GM21423 (cell line): ENCODE measurements around the gene CLCN1.
A peak's percentile ranks its signal among the peaks of the same experiment; 100 is the strongest.

Source experiments
- ATAC-seq: cut with Tn5 transposase; IDR thresholded peaks from one replicate; pipeline ENCODE4 v1.9.1; 2021; ENCODE audit warnings: mild to moderate bottlenecking, moderate library complexity; ENCODE audit not compliant: unreplicated experiment

CLCN1 gene

DNA sequence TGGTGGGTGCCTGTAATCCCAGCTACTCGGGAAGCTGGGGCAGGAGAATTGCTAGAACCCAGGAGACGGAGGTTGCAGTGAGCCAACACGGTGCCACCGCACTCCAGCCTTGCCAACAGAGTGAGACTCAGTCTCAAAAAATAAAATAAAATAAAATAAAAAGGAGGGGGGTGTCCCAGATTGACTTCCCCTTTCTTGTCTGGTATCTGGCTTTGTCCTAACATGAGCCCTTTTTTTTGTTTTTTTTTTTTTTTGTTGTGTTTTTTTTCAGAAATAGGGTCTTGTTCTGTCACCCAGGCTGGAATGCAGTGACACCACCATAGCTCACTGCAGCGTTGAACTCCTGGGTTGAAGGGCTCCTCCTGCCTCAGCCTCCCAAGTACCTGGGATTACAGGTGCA, 23.0 kb upstream of the CLCN1 start:
- no peak for ATAC-seq

GRCh38 chr7:143295870-143296269, 20.0 kb upstream of the CLCN1 start:
- no peak for ATAC-seq

GRCh38 chr7:143296686-143297085, 19.2 kb upstream of the CLCN1 start:
- no peak for ATAC-seq

DNA sequence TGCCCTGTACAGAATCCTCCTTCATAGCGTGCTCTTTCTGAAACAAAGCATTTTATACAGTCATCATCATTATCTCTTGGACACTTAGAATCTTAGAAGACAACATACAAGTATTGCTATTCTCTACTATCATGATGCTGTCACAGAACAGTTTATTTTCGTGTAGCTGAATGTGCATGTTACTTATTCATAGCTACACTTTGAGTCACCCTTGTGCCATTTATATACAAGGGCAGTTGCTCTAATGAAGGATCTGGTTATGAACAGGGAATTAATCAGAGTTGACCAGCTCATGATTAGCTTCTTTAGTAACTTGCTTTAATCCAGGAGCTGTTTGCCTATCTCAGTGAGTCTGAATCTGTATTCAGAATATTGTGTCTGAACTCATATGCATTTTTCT, 16.6 kb upstream of the CLCN1 start:
- no peak for ATAC-seq

DNA sequence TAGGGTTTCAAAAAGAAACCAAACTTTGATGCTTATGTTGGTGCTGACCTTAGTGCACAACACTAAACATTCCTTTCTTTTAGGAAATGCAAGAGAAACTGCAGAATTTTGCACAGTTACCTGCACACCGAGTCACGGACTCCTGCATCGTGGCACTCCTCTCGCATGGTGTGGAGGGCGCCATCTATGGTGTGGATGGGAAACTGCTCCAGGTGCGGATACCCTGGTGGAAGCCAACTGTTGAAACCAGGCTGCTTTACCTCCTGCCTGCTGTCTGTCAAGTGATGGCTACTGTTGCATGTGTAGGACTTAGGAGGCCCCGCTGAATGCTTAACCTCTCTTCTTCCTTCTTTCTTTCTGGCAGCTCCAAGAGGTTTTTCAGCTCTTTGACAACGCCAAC, 16.1 kb upstream of the CLCN1 start:
- no peak for ATAC-seq

DNA sequence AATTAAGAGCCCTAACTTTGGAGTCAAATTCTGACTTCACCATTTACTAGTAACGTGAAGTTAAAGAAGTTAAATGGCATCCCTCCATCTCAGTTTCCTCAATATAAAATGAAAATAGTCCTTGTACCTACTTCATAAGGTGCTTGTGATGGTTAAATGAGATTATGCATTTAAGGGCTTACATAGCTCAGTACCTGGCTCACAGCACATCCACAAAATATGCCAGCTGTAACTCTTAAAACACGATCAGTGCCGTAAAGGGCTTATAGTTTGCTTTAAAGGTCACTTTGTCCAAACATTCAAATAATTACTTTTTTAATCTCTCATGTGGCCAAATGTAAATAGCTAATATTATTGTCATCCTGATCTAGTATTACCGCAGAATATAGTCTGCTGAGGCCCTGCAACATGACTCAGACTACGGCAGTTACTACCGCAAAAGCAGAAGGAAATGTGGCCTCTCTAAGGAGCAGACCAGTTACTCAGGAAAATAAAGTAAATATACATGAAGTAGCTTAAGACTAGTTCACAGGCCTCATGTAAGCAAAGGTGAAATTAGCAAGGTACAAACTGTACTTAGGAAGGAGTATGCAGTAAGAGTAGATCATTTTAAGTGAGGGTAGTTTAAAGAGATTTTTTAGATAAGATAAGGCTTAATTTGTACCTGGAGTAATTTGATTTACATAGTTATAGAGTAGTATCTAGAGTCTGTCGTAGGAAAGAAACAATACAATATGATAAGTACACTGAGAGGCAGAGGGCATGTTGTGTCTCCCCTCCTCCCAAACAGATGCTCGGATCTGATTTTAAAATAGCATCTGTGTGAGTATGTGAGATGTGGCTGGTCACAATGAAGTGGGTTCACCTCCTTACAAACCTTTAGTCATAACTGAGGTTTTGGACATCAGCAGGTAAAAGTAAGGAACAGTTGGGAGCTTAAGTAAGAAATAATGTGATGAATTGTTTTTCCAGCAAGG, 14.7 kb upstream of the CLCN1 start:
- no peak for ATAC-seq

DNA sequence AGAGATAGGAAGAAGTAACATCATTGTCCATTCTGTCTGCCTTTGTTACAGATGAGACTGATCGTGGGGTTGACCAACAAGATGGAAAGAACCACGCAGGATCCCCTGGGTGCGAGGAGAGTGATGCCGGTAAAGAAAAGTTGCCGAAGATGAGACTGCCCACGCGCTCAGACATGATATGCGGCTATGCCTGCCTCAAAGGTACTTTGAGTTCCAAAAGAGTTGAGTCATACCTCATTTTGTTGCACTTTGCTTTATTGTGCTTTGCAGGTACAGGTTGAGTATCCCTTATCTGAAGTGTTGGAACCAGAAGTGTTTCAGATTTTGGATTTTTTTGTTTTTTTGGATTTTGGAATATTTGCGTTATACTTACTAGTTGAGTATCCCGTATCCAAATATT, 12.2 kb upstream of the CLCN1 start:
- no peak for ATAC-seq

GRCh38 chr7:143304938-143305337, 11.0 kb upstream of the CLCN1 start:
- ATAC-seq, result no peak

DNA sequence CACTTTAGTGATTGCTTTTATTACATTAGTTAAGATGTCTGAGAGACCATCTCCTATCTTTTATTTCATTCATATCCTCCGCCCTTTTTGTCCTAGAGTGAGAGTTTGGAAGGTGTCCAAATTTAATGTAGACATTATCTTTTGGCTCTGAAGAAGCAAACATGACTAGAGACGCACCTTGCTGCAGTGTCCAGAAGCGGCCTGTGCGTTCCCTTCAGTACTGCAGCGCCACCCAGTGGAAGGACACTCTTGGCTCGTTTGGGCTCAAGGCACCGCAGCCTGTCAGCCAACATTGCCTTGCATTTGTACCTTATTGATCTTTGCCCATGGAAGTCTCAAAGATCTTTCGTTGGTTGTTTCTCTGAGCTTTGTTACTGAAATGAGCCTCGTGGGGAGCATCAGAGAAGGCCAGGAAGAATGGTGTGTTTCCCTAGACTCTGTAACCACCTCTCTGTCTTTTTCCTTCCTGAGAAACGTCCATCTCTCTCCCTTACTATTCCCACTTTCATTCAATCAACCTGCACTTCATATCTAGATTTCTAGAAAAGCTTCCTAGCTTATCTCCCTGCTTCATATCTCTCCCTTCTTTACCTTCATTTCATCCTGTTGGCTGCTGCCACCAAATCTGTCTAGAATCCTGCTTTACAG, 10.4 kb upstream of the CLCN1 start:
- no peak for ATAC-seq

GRCh38 chr7:143308632-143309031, 7.3 kb upstream of the CLCN1 start:
- ATAC-seq, result no peak

DNA sequence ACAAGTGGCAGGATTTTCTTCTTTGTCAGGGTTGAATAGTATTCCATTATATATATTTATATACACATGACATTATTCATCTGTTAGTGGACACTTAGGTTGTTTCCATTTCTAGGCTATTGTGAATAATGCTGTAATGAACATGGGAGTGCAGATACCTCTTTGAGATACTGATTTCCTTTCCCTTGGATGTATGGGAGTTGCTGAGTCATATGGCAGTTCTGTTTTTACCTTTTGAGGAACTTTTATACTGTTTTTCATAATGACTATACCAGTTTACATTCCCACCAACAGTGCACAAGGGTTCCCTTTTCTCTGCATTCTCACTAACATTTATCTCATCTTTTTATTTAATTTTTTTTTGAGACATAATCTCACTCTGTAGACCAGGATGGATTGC, 1.8 kb upstream of the CLCN1 start:
- no peak for ATAC-seq

DNA sequence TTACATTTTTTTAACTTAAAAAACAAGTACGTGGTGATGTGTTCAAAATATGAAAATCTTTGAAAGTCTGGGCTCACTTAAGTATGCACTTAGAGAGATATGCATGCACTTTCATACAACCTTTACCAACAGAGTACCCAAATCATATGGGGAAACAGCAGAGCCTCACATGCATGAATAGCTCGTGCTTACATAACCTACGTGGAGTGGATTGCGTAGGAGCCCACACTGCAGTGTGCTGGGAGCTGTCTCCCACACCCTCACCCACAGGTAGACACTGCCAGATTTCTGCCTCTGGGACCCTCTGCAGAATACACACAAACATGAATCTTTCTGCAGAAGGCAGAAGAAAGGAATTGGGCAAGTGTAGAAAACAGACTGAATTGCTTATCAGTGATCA, 581 bp downstream of the CLCN1 start:
- no peak for ATAC-seq

GRCh38 chr7:143318661-143319060, 2.8 kb downstream of the CLCN1 start:
- ATAC-seq, result no peak

DNA sequence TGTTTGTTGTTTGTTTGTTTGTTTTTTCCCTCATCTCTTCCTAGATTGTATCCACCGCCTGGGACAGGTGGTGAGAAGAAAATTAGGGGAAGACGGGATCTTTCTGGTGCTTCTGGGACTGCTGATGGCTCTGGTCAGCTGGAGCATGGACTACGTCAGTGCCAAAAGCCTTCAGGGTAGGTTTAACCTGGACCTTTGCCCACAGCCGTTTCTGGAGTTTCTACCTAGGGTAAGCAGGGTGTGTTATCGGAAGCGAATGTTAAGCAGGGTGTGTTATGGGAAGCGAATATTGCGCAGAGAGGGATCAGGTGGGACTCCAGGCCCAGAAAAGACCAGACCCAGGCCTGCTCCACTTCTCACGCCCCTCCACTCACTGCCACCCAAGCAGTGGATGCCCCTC, 4.7 kb downstream of the CLCN1 start:
- no peak for ATAC-seq

GRCh38 chr7:143321242-143321641, 5.3 kb downstream of the CLCN1 start:
- ATAC-seq, result no peak

- ATAC-seq, result no peak
Observed at GRCh38 chr7:143321734-143322133, 5.8 kb downstream of the CLCN1 start.

DNA sequence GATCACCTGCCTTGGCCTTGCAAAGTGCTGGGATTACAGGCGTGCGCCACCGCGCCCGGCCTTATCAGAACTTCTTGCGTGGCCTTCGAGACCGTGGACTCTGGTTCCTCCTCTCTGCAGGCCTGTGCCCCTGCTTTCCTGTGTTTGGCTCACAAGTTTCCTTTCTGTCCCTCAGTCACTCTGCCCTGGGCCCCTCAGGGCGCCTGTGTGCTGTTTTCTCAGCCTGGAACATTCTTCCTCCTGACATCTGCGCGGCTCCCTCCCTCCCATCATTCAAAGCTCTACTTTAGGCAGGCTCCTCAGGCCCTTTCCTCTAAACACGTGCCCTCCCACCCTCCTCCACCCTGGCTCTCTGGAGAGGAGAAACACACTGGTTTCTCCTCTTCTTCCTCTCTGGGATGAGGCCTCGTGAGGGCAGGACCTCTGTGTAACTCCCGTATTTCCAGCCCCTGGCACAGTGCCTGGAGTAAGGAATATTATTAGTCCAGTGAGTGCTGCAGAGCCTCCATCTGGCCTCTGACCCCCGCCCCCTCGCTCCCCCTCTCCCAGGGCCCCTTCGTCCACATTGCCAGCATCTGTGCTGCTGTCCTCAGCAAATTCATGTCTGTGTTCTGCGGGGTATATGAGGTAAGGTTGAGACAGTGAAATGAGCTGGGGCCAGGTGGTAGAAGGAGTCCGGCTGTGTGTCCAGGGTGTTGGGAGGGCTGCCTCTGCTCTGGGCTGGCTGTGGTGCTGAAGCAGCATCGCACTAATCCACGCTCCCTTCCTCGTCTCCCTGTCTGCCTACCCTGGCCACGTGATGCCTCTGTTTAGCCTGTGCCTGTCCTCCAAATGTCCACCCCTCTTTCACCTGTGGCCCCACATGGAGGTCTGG, 7.1 kb downstream of the CLCN1 start:
- no peak for ATAC-seq

DNA sequence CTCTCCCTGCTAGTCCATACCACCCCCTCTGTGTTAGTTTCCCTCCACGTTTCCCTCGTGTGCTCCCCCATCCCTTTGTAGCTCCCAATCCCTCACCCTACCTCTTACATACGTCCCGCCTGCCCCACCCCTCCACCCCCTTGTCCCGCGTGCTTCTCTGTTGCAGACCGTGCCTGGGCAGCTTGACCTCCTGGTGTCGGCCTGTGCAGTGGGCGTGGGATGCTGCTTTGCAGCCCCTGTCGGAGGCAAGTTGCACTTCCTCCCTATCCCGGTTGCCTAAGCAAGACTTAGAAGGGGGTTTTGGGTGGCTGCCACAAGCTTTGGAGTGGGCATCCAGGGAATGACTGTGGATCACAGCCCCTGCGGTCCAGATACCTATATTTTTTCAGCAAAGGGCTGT, 7.7 kb downstream of the CLCN1 start:
- ATAC-seq, result no peak

DNA sequence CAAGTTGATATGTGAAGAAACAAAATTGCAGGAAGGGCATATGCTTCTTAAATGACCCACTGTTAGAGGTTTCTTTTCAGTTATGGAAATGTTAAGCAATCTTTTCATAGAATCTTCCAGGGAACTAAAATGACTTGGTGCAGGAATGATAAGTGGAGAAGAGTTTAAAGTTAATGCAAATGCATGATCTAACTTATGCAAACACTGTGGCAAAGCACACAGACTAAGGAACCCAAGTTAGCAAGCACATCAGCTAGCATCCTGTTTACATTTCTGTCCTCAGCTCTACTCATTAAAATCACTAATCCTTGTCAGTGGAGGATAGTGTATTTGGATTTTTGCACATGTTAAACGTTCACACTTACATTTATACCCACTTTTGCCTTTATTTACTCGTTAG, 9.3 kb downstream of the CLCN1 start:
- ATAC-seq, result peak; percentile 60

DNA sequence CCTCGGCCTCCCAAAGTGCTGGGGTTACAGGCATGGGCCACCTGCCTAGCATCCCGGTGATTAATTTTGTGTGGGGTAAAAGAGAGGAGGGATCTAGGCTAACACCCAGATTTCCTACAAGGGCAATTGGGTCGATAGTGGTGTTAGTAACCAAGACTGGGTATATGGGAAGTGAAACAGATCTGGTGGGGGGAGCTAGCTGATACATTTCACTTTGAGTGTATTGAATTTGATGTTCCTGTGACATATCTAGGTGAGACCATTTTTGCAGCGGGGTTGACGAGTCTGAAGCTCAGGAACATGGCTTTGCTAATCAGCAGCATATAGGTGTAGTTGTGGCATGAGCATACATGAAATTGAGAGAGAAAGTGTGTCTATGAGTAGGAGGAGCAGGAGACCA, 12.0 kb downstream of the CLCN1 start:
- no peak for ATAC-seq

DNA sequence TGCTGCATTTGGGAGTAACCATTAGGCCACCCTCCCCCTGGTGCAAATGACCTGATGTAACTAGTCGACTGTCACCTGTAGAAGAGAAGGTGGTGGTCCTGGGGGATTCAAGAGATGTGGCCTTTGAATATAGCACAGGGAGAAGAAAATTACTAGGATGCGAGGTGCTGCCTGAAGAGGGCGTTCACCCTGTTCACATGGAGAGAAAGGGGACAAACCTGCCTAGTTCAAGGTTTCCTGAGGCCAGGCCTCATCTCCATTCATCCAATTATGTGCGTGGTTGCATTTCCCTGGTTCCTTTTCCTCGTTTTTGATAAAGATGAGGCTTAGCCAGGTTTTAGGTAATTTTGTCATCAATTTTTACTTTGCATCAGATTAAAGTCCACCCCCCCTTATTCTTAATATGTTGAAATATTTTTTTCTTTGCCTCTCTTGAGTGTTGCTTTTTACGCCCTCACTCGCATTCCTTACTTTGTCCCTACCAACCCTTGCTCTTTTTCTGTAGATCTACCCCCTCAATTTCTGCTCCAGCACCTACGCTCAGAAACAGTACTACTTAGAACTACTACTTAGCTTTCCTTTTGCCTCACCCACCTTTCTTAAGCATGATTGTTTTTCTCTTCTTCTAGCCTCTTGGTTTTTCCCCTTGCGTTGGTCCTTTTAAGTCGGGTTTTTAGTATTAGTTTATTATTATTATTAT, 13.7 kb downstream of the CLCN1 start:
- ATAC-seq, result no peak
